H1 (cell line): Measurements from ENCODE around the gene FRMPD4. TPM values are rescaled to one million over a fixed set of nuclear protein-coding genes. Genes with fewer than 3 reads are reported as not detected.

Source experiments
- CTCF ChIA-PET: fragments of 300-600 bp; sonication (Branson Sonifier 250); formaldehyde crosslinking; loops from one replicate; lab custom pipeline; 2021; ENCODE audit not compliant: partially characterized antibody; lab: Charles Lee
- POLR2A ChIA-PET: fragments of 300-600 bp; sonication (Branson Sonifier 250); formaldehyde crosslinking; loops from one replicate; lab custom pipeline; 2021; ENCODE audit warnings: inconsistent platforms; ENCODE audit not compliant: partially characterized antibody; lab: Charles Lee
- DNase-seq, 2 experiments: peaks; one replicate each; pipeline versions ENCODE4 v3.0.0 to v3.0.0-alpha.2; 2010 to 2022; ENCODE audit warnings: low spot score in 2 of 2, low read depth in 1 of 2, mixed read lengths in 1 of 2
- FAIRE-seq: peaks from 2 replicates; lab custom pipeline; 2011; peaks lifted over from hg19 to GRCh38; lab: Jason Lieb, UNC
- H2AFZ ChIP-seq: 2 replicates; pipeline ENCODE4 v1.8.1; 2012; ENCODE audit warnings: low read length, inconsistent platforms
- H2AK5ac ChIP-seq: 2 replicates; pipeline ENCODE4 v1.6.1; 2013; ENCODE audit warnings: low read depth, low read length
- H2BK120ac ChIP-seq: replicated peaks from 2 replicates; pipeline ENCODE3; 2013; ENCODE audit warnings: low read depth, low read length, inconsistent platforms
- H2BK12ac ChIP-seq: 2 replicates; pipeline ENCODE4 v1.6.1; 2013; ENCODE audit warnings: low read depth, low read length
- H2BK15ac ChIP-seq: 2 replicates; pipeline ENCODE4 v1.6.1; 2013; ENCODE audit warnings: low read length
- H2BK20ac ChIP-seq: 2 replicates; pipeline ENCODE4 v1.6.1; 2013; ENCODE audit warnings: low read length
- H2BK5ac ChIP-seq: 2 replicates; pipeline ENCODE4 v1.6.1; 2013; ENCODE audit warnings: low read depth, low read length
- H3K14ac ChIP-seq: 2 replicates; pipeline ENCODE4 v1.6.1; 2013; ENCODE audit warnings: inconsistent platforms; ENCODE audit not compliant: insufficient read length
- H3K18ac ChIP-seq: 2 replicates; pipeline ENCODE4 v1.6.1; 2013; ENCODE audit warnings: low read length; ENCODE audit errors: extremely low read depth
- H3K23ac ChIP-seq: 2 replicates; pipeline ENCODE4 v1.6.1; 2013; ENCODE audit warnings: inconsistent platforms; ENCODE audit not compliant: insufficient read length
- H3K23me2 ChIP-seq: 2 replicates; pipeline ENCODE4 v1.6.1; 2013; ENCODE audit warnings: low read depth, low read length
- H3K27ac ChIP-seq: 2 replicates; pipeline ENCODE4 v1.6.1; 2011; ENCODE audit warnings: low read depth, low read length, inconsistent platforms
- H3K27me3 ChIP-seq, 4 experiments: replicated peaks in 1 of 4; 1 replicate in 1 of 4; 2 replicates in 3 of 4; pipeline versions ENCODE4 v1.6.1 to v1.8.1; 2011 to 2013; ENCODE audit warnings: low read length in 3 of 4, mild to moderate bottlenecking in 3 of 4, inconsistent platforms in 2 of 4, mixed read lengths in 2 of 4, moderate library complexity in 1 of 4; ENCODE audit not compliant: control insufficient read depth in 3 of 4, insufficient read depth in 3 of 4; ENCODE audit errors: extremely low read depth in 1 of 4
- H3K36me3 ChIP-seq, 4 experiments: 2 replicates each; pipeline versions ENCODE4 v1.6.1 to v1.8.1; 2011 to 2013; ENCODE audit warnings: mild to moderate bottlenecking in 4 of 4, low read length in 3 of 4, moderate library complexity in 2 of 4, control low read depth in 1 of 4, inconsistent platforms in 1 of 4; ENCODE audit not compliant: insufficient read depth in 4 of 4, control insufficient read depth in 2 of 4
- H3K4ac ChIP-seq: replicated peaks from 2 replicates; pipeline ENCODE3; 2013; ENCODE audit warnings: low read length, low read depth, mixed read lengths, inconsistent platforms; ENCODE audit not compliant: insufficient read length
- H3K4me1 ChIP-seq, 4 experiments: replicated peaks in 1 of 4; 1 replicate in 1 of 4; 2 replicates in 3 of 4; pipeline versions ENCODE4 v1.6.1 to v1.8.1; 2011 to 2013; ENCODE audit warnings: low read length in 3 of 4, inconsistent platforms in 2 of 4, mixed read lengths in 1 of 4; ENCODE audit not compliant: insufficient read depth in 4 of 4, control insufficient read depth in 3 of 4
- H3K4me2 ChIP-seq, 2 experiments: 2 replicates each; pipeline versions ENCODE4 v1.6.1 to v1.8.1; 2011 to 2013; ENCODE audit warnings: low read depth in 2 of 2, low read length in 2 of 2, control low read depth in 1 of 2, inconsistent platforms in 1 of 2, mild to moderate bottlenecking in 1 of 2; ENCODE audit not compliant: insufficient read depth in 1 of 2
- H3K4me3 ChIP-seq, 4 experiments: fragments of 200-600, 300-600 bp in 1 of 4; sonication (generic), shearing (Covaris generic), sonication (Bioruptor Twin) in 1 of 4; 2 replicates each; pipeline versions ENCODE4 v1.5.1 to v1.8.1; 2011 to 2016; ENCODE audit warnings: low read length in 4 of 4, low read depth in 3 of 4, control low read depth in 2 of 4, inconsistent platforms in 2 of 4, mild to moderate bottlenecking in 2 of 4, mixed read lengths in 1 of 4, moderate library complexity in 1 of 4; ENCODE audit not compliant: insufficient read depth in 2 of 4; ENCODE audit errors: extremely low read depth in 1 of 4
- H3K56ac ChIP-seq: replicated peaks from 2 replicates; pipeline ENCODE3; 2013; ENCODE audit warnings: low read depth, mild to moderate bottlenecking, mixed read lengths, low read length, inconsistent platforms; ENCODE audit not compliant: insufficient read length
- H3K79me1 ChIP-seq: 2 replicates; pipeline ENCODE4 v1.6.1; 2013; ENCODE audit warnings: low read depth, low read length, control low read depth
- H3K79me2 ChIP-seq, 2 experiments: 2 replicates each; pipeline versions ENCODE4 v1.6.1 to v1.8.1; 2012 to 2013; ENCODE audit warnings: low read length in 2 of 2, mild to moderate bottlenecking in 2 of 2, inconsistent platforms in 1 of 2; ENCODE audit not compliant: insufficient read depth in 2 of 2, control insufficient read depth in 1 of 2
- H3K9ac ChIP-seq, 4 experiments: replicated peaks in 1 of 4; 1 replicate in 1 of 4; 2 replicates in 3 of 4; pipeline versions ENCODE4 v1.6.1 to v1.8.1; 2011 to 2013; ENCODE audit warnings: low read depth in 3 of 4, low read length in 3 of 4, control low read depth in 2 of 4, mild to moderate bottlenecking in 2 of 4, moderate library complexity in 2 of 4, inconsistent platforms in 1 of 4; ENCODE audit errors: extremely low read depth in 1 of 4
- H3K9me3 ChIP-seq, 2 experiments: 2 replicates each; pipeline versions ENCODE4 v1.6.1 to v1.8.1; 2012 to 2013; ENCODE audit warnings: mild to moderate bottlenecking in 2 of 2, moderate library complexity in 2 of 2, control low read depth in 1 of 2, inconsistent platforms in 1 of 2, low read depth in 1 of 2, low read length in 1 of 2, mixed read lengths in 1 of 2; ENCODE audit not compliant: insufficient read depth in 2 of 2
- H4K20me1 ChIP-seq, 2 experiments: replicated peaks in 1 of 2; 2 replicates each; pipeline versions ENCODE3 to v1.8.1; 2011 to 2013; ENCODE audit warnings: inconsistent platforms in 2 of 2, low read length in 2 of 2, mild to moderate bottlenecking in 1 of 2; ENCODE audit not compliant: insufficient read depth in 2 of 2, control insufficient read depth in 1 of 2
- H4K5ac ChIP-seq: 2 replicates; pipeline ENCODE4 v1.6.1; 2013; ENCODE audit warnings: low read length, low read depth, mixed read lengths, inconsistent platforms; ENCODE audit not compliant: insufficient read length
- H4K8ac ChIP-seq: 2 replicates; pipeline ENCODE4 v1.8.0; 2013; ENCODE audit warnings: mild to moderate bottlenecking, moderate library complexity, low read length, inconsistent platforms; ENCODE audit not compliant: insufficient read depth; ENCODE audit errors: extremely low read depth
- H4K91ac ChIP-seq: replicated peaks from 2 replicates; pipeline ENCODE3; 2013; ENCODE audit warnings: low read length, mixed read lengths, inconsistent platforms; ENCODE audit not compliant: insufficient read length
- CTBP2 ChIP-seq: IDR thresholded peaks from 2 replicates; pipeline ENCODE4 v1.7.0; 2011; ENCODE audit warnings: borderline replicate concordance, mild to moderate bottlenecking, moderate library complexity, mixed read lengths, low read length; ENCODE audit not compliant: insufficient read depth, insufficient read length
- KDM1A ChIP-seq: fragments of 200-600, 300-600 bp; sonication (generic); IDR thresholded peaks from 2 replicates; pipeline ENCODE4 v1.7.1; 2016; ENCODE audit warnings: mild to moderate bottlenecking, low read length, borderline replicate concordance
- MAFK ChIP-seq: IDR thresholded peaks from 2 replicates; pipeline ENCODE4 v1.6.1; 2012; ENCODE audit warnings: low read depth, mild to moderate bottlenecking, improper control_type of control experiment, low read length
- NRF1 ChIP-seq: IDR thresholded peaks from 2 replicates; pipeline ENCODE4 v1.6.1; 2011; ENCODE audit warnings: mild to moderate bottlenecking, low read depth, low read length, improper control_type of control experiment
- WGBS, 2 experiments: shearing (Covaris generic) in 1 of 2; methylation state at CpG; one replicate each; pipeline versions ENCODE4 v1.1.6 to v1.1.7; 2013 to 2015; ENCODE audit warnings: low lambda C conversion rate in 2 of 2, mixed read lengths in 2 of 2, inconsistent platforms in 1 of 2, low coverage in 1 of 2, missing lambda C conversion rate in 1 of 2; ENCODE audit not compliant: insufficient replicate concordance in 2 of 2, insufficient coverage in 1 of 2, insufficient read length in 1 of 2; ENCODE audit errors: extremely low coverage in 1 of 2, missing lambda C conversion rate in 1 of 2; 5-methylcytosine and 5-hydroxymethylcytosine counted together
- polyA plus RNA-seq, 7 experiments: library from polyadenylated mRNA; depleted of rRNA in 3 of 7; stranded (reverse) in 5 of 7; unstranded in 2 of 7; fragments of >200 nt in 5 of 7; fragments of 200-250 nt in 2 of 7; gene quantifications; 1 replicate in 5 of 7; 2 replicates in 1 of 7; 4 replicates in 1 of 7; pipeline versions ENCODE4 v1.2.1 to v1.2.3, GENCODE V29; 2011 to 2013; ENCODE audit warnings: missing spikeins in 2 of 7, mixed read lengths in 2 of 7
- total RNA-seq: library from RNA; stranded (reverse); fragmentation: NEBNext Ultra II Directional; extraction: Animal tissue kit (Norgen Biotek cat#: 25700); gene quantifications from 2 replicates; pipeline ENCODE4 v1.2.1, GENCODE V29; 2021

Gene FRMPD4
- total and polyA plus RNA-seq, 2 of the 8 experiments (the other 6 are each of a cell fraction or from before 2014, with no cell fraction given): 0.02 to 0.37 TPM

DNA sequence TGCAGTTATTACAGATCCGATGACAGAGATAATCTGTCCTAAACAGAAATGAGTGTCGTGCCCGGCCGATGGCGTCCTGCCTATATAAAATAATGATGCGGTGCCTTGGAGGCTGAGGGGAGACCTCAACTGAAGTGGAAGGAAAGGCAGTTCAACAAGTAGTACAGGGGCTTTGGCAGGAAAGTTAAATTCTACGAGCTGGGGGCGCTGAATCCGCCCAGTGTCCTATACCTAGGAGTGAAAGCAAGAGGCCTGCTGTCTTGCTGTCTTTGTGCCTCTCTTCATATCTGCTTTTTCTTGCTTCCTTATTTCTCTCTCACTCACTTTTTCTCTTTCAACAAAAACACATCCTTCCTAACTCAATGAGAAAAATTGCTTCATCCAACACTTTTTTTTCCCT lies 570.8 kb downstream of the FRMPD4 start:
- ChIA-PET CTCF (no interaction called here), POLR2A (no interaction called here)
- H3K14ac ChIP-seq: no peak overlapping the region
- no peak overlapping the region for H2AFZ ChIP-seq
- DNase-seq (no peak), FAIRE-seq (no peak)
- no peaks in the 10 kb centered on the region for H3K79me1 ChIP-seq
- H3K27me3 ChIP-seq: no peaks in the 10 kb centered on the region
- no peaks in the 10 kb centered on the region for H3K36me3 ChIP-seq
- no peaks in the 10 kb centered on the region for H3K23me2 ChIP-seq
- H3K56ac ChIP-seq: no peak overlapping the region
- no peak overlapping the region for H3K4ac ChIP-seq
- H4K5ac ChIP-seq: no peak overlapping the region
- no peak overlapping the region for H3K9ac ChIP-seq
- no peak overlapping the region for H4K91ac ChIP-seq
- no peak overlapping the region for H3K4me2 ChIP-seq
- H3K23ac ChIP-seq: no peak overlapping the region
- no peak overlapping the region for H3K18ac ChIP-seq
- TF ChIP-seq CTBP2: no peak
- no peak for TF ChIP-seq NRF1
- no peak for TF ChIP-seq MAFK
- TF ChIP-seq KDM1A: no peak
- H3K27ac ChIP-seq: no peak overlapping the region
- H3K9me3 ChIP-seq: no peaks in the 10 kb centered on the region
- WGBS, 2 experiments: 95% methylated on average over 7 of the region's 9 CpGs; no CpG with 5 or more reads in 1 of the 2 experiments
- no peaks in the 10 kb centered on the region for H4K20me1 ChIP-seq
- H3K4me1 ChIP-seq: no peaks in the 10 kb centered on the region
- no peak overlapping the region for H2BK12ac ChIP-seq
- H2BK15ac ChIP-seq: no peak overlapping the region
- no peak overlapping the region for H2BK5ac ChIP-seq
- H2BK120ac ChIP-seq: no peak overlapping the region
- H2BK20ac ChIP-seq: no peak overlapping the region
- no peak overlapping the region for H3K4me3 ChIP-seq
- H2AK5ac ChIP-seq: no peak overlapping the region
- H4K8ac ChIP-seq: no peak overlapping the region
- no peaks in the 10 kb centered on the region for H3K79me2 ChIP-seq
